Ovary (tissue), 3 donors: ENCODE measurements around the gene POLH.

Experiments
- CTCF ChIP-seq, 3 donors: fragments of 450-650 bp in 2 of 3; fragments of 200-600 bp in 1 of 3; IDR thresholded peaks; one replicate each; pipeline versions ENCODE4 v1.5.1 to v1.8.0; 2016 to 2022; ENCODE audit warnings: antibody characterized with exemption in 3 of 3, mild to moderate bottlenecking in 1 of 3
- EP300 ChIP-seq: sonication (generic); formaldehyde crosslinking; IDR thresholded peaks from one replicate; pipeline ENCODE4 v1.6.1; 2017; ENCODE audit warnings: antibody characterized with exemption
- POLR2A ChIP-seq: fragments of 450-650 bp; IDR thresholded peaks from one replicate; pipeline ENCODE4 v1.6.1; 2017; ENCODE audit warnings: antibody characterized with exemption, mild to moderate bottlenecking, moderate library complexity
- donor health status: DM: no; HTN: no; CAD: no.

- TF ChIP-seq CTCF (IDR thresholded peaks at IDR 0.05), result no peak
- no peak for TF ChIP-seq EP300
- TF ChIP-seq POLR2A, result no peak
Measured at GRCh38 chr6:43575772-43576551, at the start of gene POLH, which contains the start of gene XPO5.
